ENCODE measurements around the gene CSK. TPM values are rescaled to one million over a fixed set of nuclear protein-coding genes. Genes with fewer than 3 reads are reported as not detected.

CSK gene
- polyA plus RNA-seq, 1 of the 3 experiments (the other 2 are of a cell fraction) = 53.1 TPM

DNA sequence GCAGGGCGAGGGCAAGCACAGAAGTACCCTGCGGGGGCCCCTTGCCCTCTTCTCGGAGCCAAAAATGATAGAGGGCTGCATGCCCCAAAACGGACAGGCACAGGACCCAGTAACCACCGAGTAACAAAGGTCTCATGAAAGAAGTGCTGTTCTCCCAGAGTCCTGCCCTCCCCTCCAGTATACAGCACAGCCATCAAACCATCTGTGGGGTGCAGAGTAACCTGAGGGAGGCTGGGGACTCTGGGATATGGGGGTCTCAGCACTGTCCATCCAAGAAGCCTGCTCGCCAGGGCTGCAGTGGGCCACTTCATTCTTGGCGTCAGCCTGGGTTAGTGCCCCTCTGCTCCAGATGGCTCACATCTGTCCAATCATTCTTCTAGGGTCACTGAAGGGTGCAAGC lies 55.0 kb downstream of the CSK start:
- H3K4me3 ChIP-seq (ENCODE audit: low read depth in 2 of 2, low read length in 1 of 2) = no peak overlapping the region
- TF ChIP-seq TAF1 (IDR thresholded peaks at IDR 0.05; ENCODE audit: borderline replicate concordance, low read depth, low read length) (no peak), RXRA (IDR thresholded peaks at IDR 0.05; ENCODE audit: borderline replicate concordance, low read depth) (no peak), EZH2phosphoT487 (IDR thresholded peaks at IDR 0.05; ENCODE audit: borderline replicate concordance, low read depth) (no peak), SMC3 (IDR thresholded peaks at IDR 0.05; ENCODE audit: low read depth, low read length) (no peak), NRF1 (IDR thresholded peaks at IDR 0.05; ENCODE audit: low read depth, low read length) (no peak), TEAD4 (IDR thresholded peaks at IDR 0.05; ENCODE audit: borderline replicate concordance, insufficient read depth) (no peak), ELF1 (IDR thresholded peaks at IDR 0.05) (no peak), SIN3A (IDR thresholded peaks at IDR 0.05; ENCODE audit: borderline replicate concordance, low read depth, low read length) (no peak), JUND (IDR thresholded peaks at IDR 0.05) (no peak), FOXM1 (IDR thresholded peaks at IDR 0.05; ENCODE audit: low read depth) (no peak), RCOR1 (IDR thresholded peaks at IDR 0.05; ENCODE audit: low read length) (no peak)
- TF ChIP-seq, protein P1, sequence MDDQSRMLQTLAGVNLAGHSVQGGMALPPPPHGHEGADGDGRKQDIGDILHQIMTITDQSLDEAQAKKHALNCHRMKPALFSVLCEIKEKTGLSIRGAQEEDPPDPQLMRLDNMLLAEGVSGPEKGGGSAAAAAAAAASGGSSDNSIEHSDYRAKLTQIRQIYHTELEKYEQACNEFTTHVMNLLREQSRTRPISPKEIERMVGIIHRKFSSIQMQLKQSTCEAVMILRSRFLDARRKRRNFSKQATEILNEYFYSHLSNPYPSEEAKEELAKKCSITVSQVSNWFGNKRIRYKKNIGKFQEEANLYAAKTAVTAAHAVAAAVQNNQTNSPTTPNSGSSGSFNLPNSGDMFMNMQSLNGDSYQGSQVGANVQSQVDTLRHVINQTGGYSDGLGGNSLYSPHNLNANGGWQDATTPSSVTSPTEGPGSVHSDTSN (IDR thresholded peaks at IDR 0.05) = no peak
- TF ChIP-seq, protein P2, sequence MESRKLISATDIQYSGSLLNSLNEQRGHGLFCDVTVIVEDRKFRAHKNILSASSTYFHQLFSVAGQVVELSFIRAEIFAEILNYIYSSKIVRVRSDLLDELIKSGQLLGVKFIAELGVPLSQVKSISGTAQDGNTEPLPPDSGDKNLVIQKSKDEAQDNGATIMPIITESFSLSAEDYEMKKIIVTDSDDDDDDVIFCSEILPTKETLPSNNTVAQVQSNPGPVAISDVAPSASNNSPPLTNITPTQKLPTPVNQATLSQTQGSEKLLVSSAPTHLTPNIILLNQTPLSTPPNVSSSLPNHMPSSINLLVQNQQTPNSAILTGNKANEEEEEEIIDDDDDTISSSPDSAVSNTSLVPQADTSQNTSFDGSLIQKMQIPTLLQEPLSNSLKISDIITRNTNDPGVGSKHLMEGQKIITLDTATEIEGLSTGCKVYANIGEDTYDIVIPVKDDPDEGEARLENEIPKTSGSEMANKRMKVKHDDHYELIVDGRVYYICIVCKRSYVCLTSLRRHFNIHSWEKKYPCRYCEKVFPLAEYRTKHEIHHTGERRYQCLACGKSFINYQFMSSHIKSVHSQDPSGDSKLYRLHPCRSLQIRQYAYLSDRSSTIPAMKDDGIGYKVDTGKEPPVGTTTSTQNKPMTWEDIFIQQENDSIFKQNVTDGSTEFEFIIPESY (IDR thresholded peaks at IDR 0.05; ENCODE audit: borderline replicate concordance, low read depth) = no peak
- TF ChIP-seq, protein P3, sequence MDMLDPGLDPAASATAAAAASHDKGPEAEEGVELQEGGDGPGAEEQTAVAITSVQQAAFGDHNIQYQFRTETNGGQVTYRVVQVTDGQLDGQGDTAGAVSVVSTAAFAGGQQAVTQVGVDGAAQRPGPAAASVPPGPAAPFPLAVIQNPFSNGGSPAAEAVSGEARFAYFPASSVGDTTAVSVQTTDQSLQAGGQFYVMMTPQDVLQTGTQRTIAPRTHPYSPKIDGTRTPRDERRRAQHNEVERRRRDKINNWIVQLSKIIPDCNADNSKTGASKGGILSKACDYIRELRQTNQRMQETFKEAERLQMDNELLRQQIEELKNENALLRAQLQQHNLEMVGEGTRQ (IDR thresholded peaks at IDR 0.05; ENCODE audit: borderline replicate concordance, low read depth, low read length) = no peak
- TF ChIP-seq, protein P4, sequence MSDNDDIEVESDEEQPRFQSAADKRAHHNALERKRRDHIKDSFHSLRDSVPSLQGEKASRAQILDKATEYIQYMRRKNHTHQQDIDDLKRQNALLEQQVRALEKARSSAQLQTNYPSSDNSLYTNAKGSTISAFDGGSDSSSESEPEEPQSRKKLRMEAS (IDR thresholded peaks at IDR 0.05; ENCODE audit: low read depth) = no peak
- TF ChIP-seq, protein P5, sequence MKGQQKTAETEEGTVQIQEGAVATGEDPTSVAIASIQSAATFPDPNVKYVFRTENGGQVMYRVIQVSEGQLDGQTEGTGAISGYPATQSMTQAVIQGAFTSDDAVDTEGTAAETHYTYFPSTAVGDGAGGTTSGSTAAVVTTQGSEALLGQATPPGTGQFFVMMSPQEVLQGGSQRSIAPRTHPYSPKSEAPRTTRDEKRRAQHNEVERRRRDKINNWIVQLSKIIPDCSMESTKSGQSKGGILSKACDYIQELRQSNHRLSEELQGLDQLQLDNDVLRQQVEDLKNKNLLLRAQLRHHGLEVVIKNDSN (IDR thresholded peaks at IDR 0.05; ENCODE audit: borderline replicate concordance, low read depth) = no peak
- no peak overlapping the region for H3K27ac ChIP-seq (ENCODE audit: low read depth in 2 of 2, low read length in 1 of 2)
- H3K4me1 ChIP-seq (ENCODE audit: control insufficient read depth in 1 of 2, insufficient read depth in 2 of 2, low read depth in 1 of 2, low read length in 1 of 2) = peaks cover 0 to 9% of the 10 kb centered on the region in 2 experiments; a peak in 2 of 4 replicates
- H4K20me1 ChIP-seq (ENCODE audit: insufficient read depth) = no peaks in the 10 kb centered on the region
- H2AFZ ChIP-seq (ENCODE audit: low read depth) = no peak overlapping the region
- no peaks in the 10 kb centered on the region for H3K9me3 ChIP-seq
- no peaks in the 10 kb centered on the region for H3K79me2 ChIP-seq (ENCODE audit: insufficient read depth)
- peaks cover 0 to 31% of the 10 kb centered on the region in 2 experiments for H3K36me3 ChIP-seq (replicated peaks in 1 of 2; ENCODE audit: control insufficient read depth in 1 of 2, insufficient read depth in 2 of 2, low read length in 1 of 2)
- no peak overlapping the region for H3K4me2 ChIP-seq
- H3K27me3 ChIP-seq (ENCODE audit: insufficient read depth) = no peaks in the 10 kb centered on the region
- WGBS (ENCODE audit: low lambda C conversion rate) = 90% methylated on average over 4 of the region's 7 CpGs
- H3K9ac ChIP-seq = no peak overlapping the region
- no peaks in the 10 kb centered on the region for H3F3A ChIP-seq (replicated peaks; ENCODE audit: insufficient read depth)
- ChIA-PET CTCF (interaction anchor here (1.1 to 10.8 kb wide), 9 partner anchors 9 to 215 kb away, joined by 3 to 95 read pairs (median 4); partner anchors contain the start of gene CSK), POLR2A (no interaction called here)
- H3K9me2 ChIP-seq = no peaks in the 10 kb centered on the region
- no peak for DNase-seq
